HepG2 (cell line): ENCODE measurements around the gene GATA1. TPM values are rescaled to one million over a fixed set of nuclear protein-coding genes. Genes with fewer than 3 reads are reported as not detected.

Experiments
- ATAC-seq: fragments of 200-7000 bp; cut with Tn5 transposase; 3 replicates; pipeline ENCODE4 v1.9.1; 2020; ENCODE audit warnings: mild to moderate bottlenecking, moderate library complexity
- BruUV-seq: library from RNA; stranded (reverse); fragments of 400-500 nt; replicated peaks from 2 replicates; lab custom pipeline; 2021; lab: Mats Ljungman, UMichigan
- CTCF ChIA-PET: fragments of 300-600 bp; formaldehyde crosslinking; extraction: SDS; loops from one replicate; lab custom pipeline; 2021; ENCODE audit warnings: low total read pairs, inconsistent platforms, low intra/inter-chr PET ratio; lab: Yijun Ruan, JAX
- POLR2A ChIA-PET: fragments of 350-600 bp; sonication (Branson Sonifier 250); formaldehyde crosslinking; loops from one replicate; lab custom pipeline; 2020; ENCODE audit warnings: antibody characterized with exemption, inconsistent platforms; lab: Yijun Ruan, JAX
- DNase-seq: peaks from one replicate; pipeline ENCODE4 v3.0.0-alpha.2; 2015; ENCODE audit warnings: low spot score
- FAIRE-seq: peaks from 3 replicates; lab custom pipeline; 2011; peaks lifted over from hg19 to GRCh38; lab: Jason Lieb, UNC
- H2AFZ ChIP-seq: one replicate; pipeline ENCODE4 v1.6.1; 2011; ENCODE audit warnings: low read length, inconsistent platforms
- H3K27ac ChIP-seq: fragments of 300-600 bp; 3 replicates; pipeline ENCODE4 v1.8.0; 2011; ENCODE audit warnings: mixed run types, mild to moderate bottlenecking, mixed read lengths, low read length, inconsistent platforms; ENCODE audit not compliant: insufficient read depth; ENCODE audit errors: extremely low read length
- H3K27me3 ChIP-seq, 2 experiments: fragments of 200-600 bp in 1 of 2; 2 replicates in 1 of 2; 3 replicates in 1 of 2; pipeline versions ENCODE4 v1.6.0 to v1.8.0; 2011; ENCODE audit warnings: low read length in 2 of 2, mild to moderate bottlenecking in 2 of 2, moderate library complexity in 2 of 2, inconsistent platforms in 1 of 2; ENCODE audit not compliant: insufficient read depth in 2 of 2, control insufficient read depth in 1 of 2
- H3K36me3 ChIP-seq, 2 experiments: fragments of 200-600 bp in 1 of 2; replicated peaks in 1 of 2; 2 replicates in 1 of 2; 3 replicates in 1 of 2; pipeline versions ENCODE4 v1.5.1 to v1.8.0; 2011; ENCODE audit warnings: low read length in 2 of 2, inconsistent platforms in 1 of 2; ENCODE audit not compliant: insufficient read depth in 2 of 2, control insufficient read depth in 1 of 2
- H3K4me1 ChIP-seq: 2 replicates; pipeline ENCODE4 v1.5.1; 2012; ENCODE audit warnings: low read length, inconsistent platforms; ENCODE audit not compliant: insufficient read depth
- H3K4me2 ChIP-seq: 2 replicates; pipeline ENCODE4 v1.6.0; 2011; ENCODE audit warnings: low read depth, low read length, inconsistent platforms
- H3K4me3 ChIP-seq, 3 experiments: fragments of 200-600 bp in 1 of 3; sonication (generic), shearing (Covaris generic) in 1 of 3; replicated peaks in 1 of 3; 2 replicates each; pipeline ENCODE4 v1.5.1; 2011 to 2016; ENCODE audit warnings: low read length in 3 of 3, inconsistent platforms in 2 of 3, low read depth in 2 of 3, mild to moderate bottlenecking in 2 of 3, control low read depth in 1 of 3, mixed read lengths in 1 of 3; ENCODE audit not compliant: insufficient read depth in 1 of 3
- H3K79me2 ChIP-seq: one replicate; pipeline ENCODE4 v1.6.1; 2011; ENCODE audit warnings: low read length, inconsistent platforms; ENCODE audit not compliant: insufficient read depth
- H3K9ac ChIP-seq: 2 replicates; pipeline ENCODE4 v1.6.0; 2011; ENCODE audit warnings: mild to moderate bottlenecking, low read depth, low read length, inconsistent platforms; ENCODE audit not compliant: insufficient read depth
- H3K9me3 ChIP-seq: 2 replicates; pipeline ENCODE4 v1.5.1; 2012; ENCODE audit warnings: mild to moderate bottlenecking, low read length
- H4K20me1 ChIP-seq: 2 replicates; pipeline ENCODE4 v1.6.0; 2011; ENCODE audit warnings: inconsistent platforms, mild to moderate bottlenecking, low read length, moderate library complexity; ENCODE audit not compliant: insufficient read depth
- DZIP1 ChIP-seq: sonication (generic); formaldehyde crosslinking; IDR thresholded peaks from 2 replicates; pipeline ENCODE4 v1.5.0; 2020; ENCODE audit warnings: mild to moderate bottlenecking, missing genetic modification reagents
- GABPA ChIP-seq, 2 experiments: IDR thresholded peaks; 2 replicates each; pipeline ENCODE4 v1.6.1; 2011 to 2016; ENCODE audit warnings: low read depth in 2 of 2, low read length in 1 of 2, missing biosample characterization in 1 of 2, missing genetic modification characterization in 1 of 2
- HDAC1 ChIP-seq: sonication (generic); formaldehyde crosslinking; IDR thresholded peaks from 2 replicates; pipeline ENCODE4 v1.5.1; 2020; ENCODE audit warnings: mild to moderate bottlenecking, missing genetic modification reagents
- HES4 ChIP-seq: sonication (generic); formaldehyde crosslinking; IDR thresholded peaks from 2 replicates; pipeline ENCODE4 v1.9.0; 2021; ENCODE audit warnings: mild to moderate bottlenecking, missing genetic modification reagents, borderline replicate concordance
- LRRFIP1 ChIP-seq: sonication (generic); formaldehyde crosslinking; conservative IDR thresholded peaks from 2 replicates; pipeline ENCODE4 v1.4.0; 2020; ENCODE audit warnings: missing genetic modification reagents
- MTF2 ChIP-seq: sonication (generic); formaldehyde crosslinking; IDR thresholded peaks from 2 replicates; pipeline ENCODE4 v1.5.0; 2020; ENCODE audit warnings: missing genetic modification reagents, borderline replicate concordance
- NFE2 ChIP-seq: sonication (generic); formaldehyde crosslinking; IDR thresholded peaks from 2 replicates; pipeline ENCODE4 v1.4.0; 2020; ENCODE audit warnings: missing genetic modification reagents
- PCBP1 ChIP-seq: fragments of 200-400 bp; formaldehyde crosslinking; IDR thresholded peaks from 2 replicates; pipeline ENCODE4 v1.6.1; 2017; ENCODE audit warnings: mild to moderate bottlenecking, low read depth, low read length, borderline replicate concordance
- POLR2AphosphoS2 ChIP-seq: IDR thresholded peaks from 2 replicates; pipeline ENCODE4 v1.6.1; 2011; ENCODE audit warnings: low read depth, low read length, improper control_type of control experiment
- PTBP1 ChIP-seq: fragments of 200-400 bp; formaldehyde crosslinking; IDR thresholded peaks from 2 replicates; pipeline ENCODE4 v1.6.1; 2018; ENCODE audit warnings: low read length, low read depth; ENCODE audit not compliant: poor library complexity, severe bottlenecking
- RFX1 ChIP-seq: fragments of 450-650 bp; IDR thresholded peaks from 2 replicates; pipeline ENCODE4 v1.6.1; 2017
- STAG1 ChIP-seq: sonication (generic); formaldehyde crosslinking; IDR thresholded peaks from 2 replicates; pipeline ENCODE4 v1.4.0; 2020; ENCODE audit warnings: missing genetic modification reagents
- TOPORS ChIP-seq: sonication (generic); formaldehyde crosslinking; IDR thresholded peaks from 2 replicates; pipeline ENCODE4 v1.8.0; 2023; ENCODE audit warnings: mild to moderate bottlenecking, missing genetic modification reagents
- XBP1 ChIP-seq: sonication (generic); formaldehyde crosslinking; IDR thresholded peaks from 2 replicates; pipeline ENCODE4 v1.5.0; 2020; ENCODE audit warnings: missing genetic modification reagents
- ZNF234 ChIP-seq: sonication (generic); formaldehyde crosslinking; conservative IDR thresholded peaks from 2 replicates; pipeline ENCODE4 v1.5.1; 2020; ENCODE audit warnings: mild to moderate bottlenecking, missing genetic modification reagents
- ZNF543 ChIP-seq: sonication (generic); formaldehyde crosslinking; IDR thresholded peaks from 2 replicates; pipeline ENCODE4 v1.4.0; 2020; ENCODE audit warnings: mild to moderate bottlenecking, missing genetic modification reagents
- ZNF580 ChIP-seq: IDR thresholded peaks from 2 replicates; pipeline ENCODE4 v1.6.1; 2016; ENCODE audit warnings: low read depth, borderline replicate concordance
- ZNF737 ChIP-seq: sonication (generic); formaldehyde crosslinking; IDR thresholded peaks from 2 replicates; pipeline ENCODE4 v1.5.0; 2020; ENCODE audit warnings: missing genetic modification reagents, mild to moderate bottlenecking, borderline replicate concordance
- WGBS: methylation state at CpG from one replicate; pipeline ENCODE4 v1.1.6; 2017; ENCODE audit warnings: low lambda C conversion rate; 5-methylcytosine and 5-hydroxymethylcytosine counted together
- in situ Hi-C: cut with HindIII; loops from 2 replicates; pipeline ENCODE4 v1.10.0; 2017; ENCODE audit warnings: low pct_unique_long_range_greater_than_20kb; ENCODE audit not compliant: extremely low pct_ligation_motif_present
- intact Hi-C: fragments of 100-400 bp; cut with micrococcal nuclease; formaldehyde crosslinking; loops from one replicate; pipeline ENCODE4 v1.10.0; 2022; ENCODE audit not compliant: unreplicated experiment
- polyA plus RNA-seq, 8 experiments: library from polyadenylated mRNA; depleted of rRNA in 3 of 8; stranded (reverse) in 7 of 8; unstranded in 1 of 8; fragments of >200 nt; fragmentation: Illumina TruSeq in 4 of 8; extraction: Trizol in 4 of 8; gene quantifications; 2 replicates each; pipeline versions ENCODE4 v1.2.1 to v1.2.3, GENCODE V29; 2011 to 2016; ENCODE audit warnings: low read depth in 4 of 8, missing spikeins in 1 of 8, mixed read lengths in 1 of 8; ENCODE audit not compliant: insufficient read depth in 1 of 8
- total RNA-seq, 5 experiments: library from RNA; depleted of rRNA; stranded (reverse); fragments of >200 nt; fragmentation: Illumina TruSeq; extraction: Trizol; gene quantifications; 2 replicates each; pipeline ENCODE4 v1.2.3, GENCODE V29; 2016; ENCODE audit warnings: low read depth in 1 of 5

GATA1 gene
- total and polyA plus RNA-seq, 2 of the 13 experiments (the other 11 are each of a cell fraction or from before 2014, with no cell fraction given), result 0.13 TPM; not detected in 1

GRCh38 chrX:48737213-48737938, 49.0 kb upstream of the GATA1 start:
- POLR2A ChIA-PET, result interaction anchor here (0.6 to 3.1 kb wide), 23 partner anchors 10 to 364 kb away, joined by 3 to 42 read pairs (median 5); partner anchors contain the start of genes GLOD5, HDAC6, OTUD5 and RBM3
- Histone ChIP-seq H3K4me3 (peak overlapping the region; percentile 41 to 72 (median 61); a peak in 5 of 6 replicates), H3K4me1 (peaks cover 28% of the 10 kb centered on the region), H4K20me1 (no peaks in the 10 kb centered on the region), H3K27me3 (no peaks in the 10 kb centered on the region), H3K36me3 (no peaks in the 10 kb centered on the region), H2AFZ (no peak overlapping the region), H3K9me3 (no peaks in the 10 kb centered on the region), H3K27ac (peak overlapping the region; percentile 85), H3K79me2 (no peaks in the 10 kb centered on the region), H3K9ac (peak overlapping the region; percentile 75), H3K4me2 (peak overlapping the region; percentile 96)
- intact Hi-C loops (loop anchor here (1.0 to 5.0 kb wide), 2 partner anchors 24 to 450 kb away; partner anchors contain the start of gene PRICKLE3), in situ Hi-C loops (no loop called here)
- ATAC-seq (peak; percentile 98), DNase-seq (peak; percentile 95), FAIRE-seq (peak; percentile 95)
- WGBS, result 0% methylated on average over 2 of the region's 48 CpGs
- BruUV-seq, result TSS peak; percentile 93
- CTCF ChIA-PET, result no interaction called here
- TF ChIP-seq ZNF580 (CRISPR knock-in tag) (no peak), PTBP1 (no peak), DZIP1 (CRISPR knock-in tag) (no peak), GABPA (IDR thresholded peaks at IDR 0.05; ENCODE audit: low read depth, low read length) (peak; percentile 81), GABPA (CRISPR knock-in tag; IDR thresholded peaks at IDR 0.05; ENCODE audit: low read depth) (peak; percentile 93), STAG1 (CRISPR knock-in tag) (no peak), HDAC1 (CRISPR knock-in tag) (no peak; the same call in 1 of the 2 replicates), MTF2 (CRISPR knock-in tag) (no peak), XBP1 (no peak), LRRFIP1 (CRISPR knock-in tag) (no peak), PCBP1 (no peak), TOPORS (0 out of 2 replicates have a peak, but pooled peaks have one; percentile 25), HES4 (CRISPR knock-in tag) (no peak), RFX1 (no peak), ZNF234 (no peak), ZNF737 (CRISPR knock-in tag) (no peak), NFE2 (no peak), POLR2AphosphoS2 (no peak), ZNF543 (CRISPR knock-in tag) (no peak)
